Astrocyte (in vitro differentiated cells and primary cell): ENCODE results near the gene CTIF.

ENCODE experiments used
- EZH2 ChIP-seq: IDR thresholded peaks from 2 replicates; pipeline ENCODE4 v1.6.1; 2012; ENCODE audit warnings: mild to moderate bottlenecking, low read length, inconsistent platforms; ENCODE audit not compliant: insufficient read depth
- TF ChIP-seq, protein P1 (sequence below): IDR thresholded peaks from 2 replicates; pipeline ENCODE4 v1.5.1; 2011; ENCODE audit warnings: low read depth, mild to moderate bottlenecking, inconsistent platforms, low read length, moderate library complexity; ENCODE audit not compliant: insufficient read depth

DNA sequence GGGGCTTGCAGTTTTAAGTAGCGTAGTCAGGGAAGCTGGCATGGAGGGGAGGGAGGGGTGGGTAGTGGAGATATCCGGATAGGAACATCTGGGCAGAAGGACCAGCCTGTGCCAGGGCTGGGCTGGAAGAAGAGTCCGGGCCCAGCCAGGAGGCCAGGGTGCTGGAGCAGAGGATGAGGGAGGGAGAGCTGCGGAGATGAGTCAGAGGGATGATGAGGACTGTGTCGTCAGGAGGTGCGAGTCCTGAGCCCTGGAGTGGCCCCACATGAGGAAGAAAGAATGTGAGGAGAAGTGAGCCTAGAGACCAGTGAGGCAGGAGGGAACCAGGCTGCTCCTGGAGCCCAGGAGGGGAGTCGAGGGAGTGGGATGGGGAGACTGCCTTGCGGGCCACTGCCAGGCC lies 82.4 kb downstream of the CTIF start:
- TF ChIP-seq, protein P1, sequence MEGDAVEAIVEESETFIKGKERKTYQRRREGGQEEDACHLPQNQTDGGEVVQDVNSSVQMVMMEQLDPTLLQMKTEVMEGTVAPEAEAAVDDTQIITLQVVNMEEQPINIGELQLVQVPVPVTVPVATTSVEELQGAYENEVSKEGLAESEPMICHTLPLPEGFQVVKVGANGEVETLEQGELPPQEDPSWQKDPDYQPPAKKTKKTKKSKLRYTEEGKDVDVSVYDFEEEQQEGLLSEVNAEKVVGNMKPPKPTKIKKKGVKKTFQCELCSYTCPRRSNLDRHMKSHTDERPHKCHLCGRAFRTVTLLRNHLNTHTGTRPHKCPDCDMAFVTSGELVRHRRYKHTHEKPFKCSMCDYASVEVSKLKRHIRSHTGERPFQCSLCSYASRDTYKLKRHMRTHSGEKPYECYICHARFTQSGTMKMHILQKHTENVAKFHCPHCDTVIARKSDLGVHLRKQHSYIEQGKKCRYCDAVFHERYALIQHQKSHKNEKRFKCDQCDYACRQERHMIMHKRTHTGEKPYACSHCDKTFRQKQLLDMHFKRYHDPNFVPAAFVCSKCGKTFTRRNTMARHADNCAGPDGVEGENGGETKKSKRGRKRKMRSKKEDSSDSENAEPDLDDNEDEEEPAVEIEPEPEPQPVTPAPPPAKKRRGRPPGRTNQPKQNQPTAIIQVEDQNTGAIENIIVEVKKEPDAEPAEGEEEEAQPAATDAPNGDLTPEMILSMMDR: no peak
- TF ChIP-seq EZH2: no peak
